ENCODE results near the gene GPR15LG. TPM values are rescaled to one million over a fixed set of nuclear protein-coding genes. Genes with fewer than 3 reads are reported as not detected.

The GPR15LG gene
- total and polyA plus RNA-seq, 2 experiments from 2014 or later = not detected

GRCh38 chr10:84193846-84194423 is 20.3 kb downstream of the GPR15LG start:
- no peaks in the 10 kb centered on the region for H3K9me2 ChIP-seq (ENCODE audit: insufficient read depth)
- H3K4me1 Mint-ChIP-seq = peaks cover 5% of the 10 kb centered on the region
- H3K27ac ChIP-seq (ENCODE audit: low read depth) = no peak overlapping the region
- H3K27me3 Mint-ChIP-seq (ENCODE audit: insufficient read depth, low read depth, poor library complexity) = peaks cover 40% of the 10 kb centered on the region
- no peak for TF ChIP-seq EZH2 (IDR thresholded peaks at IDR 0.05; ENCODE audit: low read depth, unreplicated experiment)
- no peak for TF ChIP-seq ZNF114 (CRISPR knock-in tag; IDR thresholded peaks at IDR 0.05)
- TF ChIP-seq STAT1 (IDR thresholded peaks at IDR 0.05; ENCODE audit: unreplicated experiment) = no peak
- TF ChIP-seq EZH2phosphoT487 (IDR thresholded peaks at IDR 0.05; ENCODE audit: unreplicated experiment) = no peak
- TF ChIP-seq NANOG (IDR thresholded peaks at IDR 0.05; ENCODE audit: borderline replicate concordance) = no peak
- no peak for TF ChIP-seq ZNF331 (CRISPR knock-in tag; IDR thresholded peaks at IDR 0.05; ENCODE audit: low read depth)
- no peak for TF ChIP-seq JUNB (IDR thresholded peaks at IDR 0.05; ENCODE audit: unreplicated experiment)
- TF ChIP-seq POLR2AphosphoS5 (IDR thresholded peaks at IDR 0.05; ENCODE audit: low read depth) = no peak
- TF ChIP-seq, protein P1, sequence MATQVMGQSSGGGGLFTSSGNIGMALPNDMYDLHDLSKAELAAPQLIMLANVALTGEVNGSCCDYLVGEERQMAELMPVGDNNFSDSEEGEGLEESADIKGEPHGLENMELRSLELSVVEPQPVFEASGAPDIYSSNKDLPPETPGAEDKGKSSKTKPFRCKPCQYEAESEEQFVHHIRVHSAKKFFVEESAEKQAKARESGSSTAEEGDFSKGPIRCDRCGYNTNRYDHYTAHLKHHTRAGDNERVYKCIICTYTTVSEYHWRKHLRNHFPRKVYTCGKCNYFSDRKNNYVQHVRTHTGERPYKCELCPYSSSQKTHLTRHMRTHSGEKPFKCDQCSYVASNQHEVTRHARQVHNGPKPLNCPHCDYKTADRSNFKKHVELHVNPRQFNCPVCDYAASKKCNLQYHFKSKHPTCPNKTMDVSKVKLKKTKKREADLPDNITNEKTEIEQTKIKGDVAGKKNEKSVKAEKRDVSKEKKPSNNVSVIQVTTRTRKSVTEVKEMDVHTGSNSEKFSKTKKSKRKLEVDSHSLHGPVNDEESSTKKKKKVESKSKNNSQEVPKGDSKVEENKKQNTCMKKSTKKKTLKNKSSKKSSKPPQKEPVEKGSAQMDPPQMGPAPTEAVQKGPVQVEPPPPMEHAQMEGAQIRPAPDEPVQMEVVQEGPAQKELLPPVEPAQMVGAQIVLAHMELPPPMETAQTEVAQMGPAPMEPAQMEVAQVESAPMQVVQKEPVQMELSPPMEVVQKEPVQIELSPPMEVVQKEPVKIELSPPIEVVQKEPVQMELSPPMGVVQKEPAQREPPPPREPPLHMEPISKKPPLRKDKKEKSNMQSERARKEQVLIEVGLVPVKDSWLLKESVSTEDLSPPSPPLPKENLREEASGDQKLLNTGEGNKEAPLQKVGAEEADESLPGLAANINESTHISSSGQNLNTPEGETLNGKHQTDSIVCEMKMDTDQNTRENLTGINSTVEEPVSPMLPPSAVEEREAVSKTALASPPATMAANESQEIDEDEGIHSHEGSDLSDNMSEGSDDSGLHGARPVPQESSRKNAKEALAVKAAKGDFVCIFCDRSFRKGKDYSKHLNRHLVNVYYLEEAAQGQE (IDR thresholded peaks at IDR 0.05; ENCODE audit: unreplicated experiment) = no peak
- TF ChIP-seq, protein P2, sequence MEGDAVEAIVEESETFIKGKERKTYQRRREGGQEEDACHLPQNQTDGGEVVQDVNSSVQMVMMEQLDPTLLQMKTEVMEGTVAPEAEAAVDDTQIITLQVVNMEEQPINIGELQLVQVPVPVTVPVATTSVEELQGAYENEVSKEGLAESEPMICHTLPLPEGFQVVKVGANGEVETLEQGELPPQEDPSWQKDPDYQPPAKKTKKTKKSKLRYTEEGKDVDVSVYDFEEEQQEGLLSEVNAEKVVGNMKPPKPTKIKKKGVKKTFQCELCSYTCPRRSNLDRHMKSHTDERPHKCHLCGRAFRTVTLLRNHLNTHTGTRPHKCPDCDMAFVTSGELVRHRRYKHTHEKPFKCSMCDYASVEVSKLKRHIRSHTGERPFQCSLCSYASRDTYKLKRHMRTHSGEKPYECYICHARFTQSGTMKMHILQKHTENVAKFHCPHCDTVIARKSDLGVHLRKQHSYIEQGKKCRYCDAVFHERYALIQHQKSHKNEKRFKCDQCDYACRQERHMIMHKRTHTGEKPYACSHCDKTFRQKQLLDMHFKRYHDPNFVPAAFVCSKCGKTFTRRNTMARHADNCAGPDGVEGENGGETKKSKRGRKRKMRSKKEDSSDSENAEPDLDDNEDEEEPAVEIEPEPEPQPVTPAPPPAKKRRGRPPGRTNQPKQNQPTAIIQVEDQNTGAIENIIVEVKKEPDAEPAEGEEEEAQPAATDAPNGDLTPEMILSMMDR (conservative IDR thresholded peaks at IDR 0.05; ENCODE audit: low read depth in 2 of 2) = no peak
- TF ChIP-seq, protein P3, sequence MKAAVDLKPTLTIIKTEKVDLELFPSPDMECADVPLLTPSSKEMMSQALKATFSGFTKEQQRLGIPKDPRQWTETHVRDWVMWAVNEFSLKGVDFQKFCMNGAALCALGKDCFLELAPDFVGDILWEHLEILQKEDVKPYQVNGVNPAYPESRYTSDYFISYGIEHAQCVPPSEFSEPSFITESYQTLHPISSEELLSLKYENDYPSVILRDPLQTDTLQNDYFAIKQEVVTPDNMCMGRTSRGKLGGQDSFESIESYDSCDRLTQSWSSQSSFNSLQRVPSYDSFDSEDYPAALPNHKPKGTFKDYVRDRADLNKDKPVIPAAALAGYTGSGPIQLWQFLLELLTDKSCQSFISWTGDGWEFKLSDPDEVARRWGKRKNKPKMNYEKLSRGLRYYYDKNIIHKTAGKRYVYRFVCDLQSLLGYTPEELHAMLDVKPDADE (IDR thresholded peaks at IDR 0.05) = no peak
- TF ChIP-seq ZNF462 (CRISPR knock-in tag; IDR thresholded peaks at IDR 0.05) = no peak
- TF ChIP-seq CREB1 (CRISPR knock-in tag; IDR thresholded peaks at IDR 0.05; ENCODE audit: low read depth) = no peak
- no peaks in the 10 kb centered on the region for H3K36me3 ChIP-seq (ENCODE audit: insufficient read depth)
- no peaks in the 10 kb centered on the region for H3K79me2 ChIP-seq (replicated peaks; ENCODE audit: insufficient read depth)
- H4K20me1 ChIP-seq (replicated peaks; ENCODE audit: insufficient read depth) = no peaks in the 10 kb centered on the region
- DNase-seq (ENCODE audit: low spot score) = no peak
- H3K27me3 ChIP-seq (ENCODE audit: insufficient read depth) = peaks cover 40% of the 10 kb centered on the region
- H3K27ac Mint-ChIP-seq = no peak overlapping the region
- H2AFZ ChIP-seq = peak overlapping the region; percentile 98
- H3F3A ChIP-seq (replicated peaks; ENCODE audit: low read depth) = no peaks in the 10 kb centered on the region
- no peak; the same call in 2 of the 3 replicates for ATAC-seq
- peaks cover 3% of the 10 kb centered on the region; the same call in 1 of the 2 replicates for H3K4me1 ChIP-seq (ENCODE audit: insufficient read depth)
- H3K36me3 Mint-ChIP-seq (ENCODE audit: low read depth) = no peaks in the 10 kb centered on the region
- peak overlapping the region; percentile 94 for H3K4me2 ChIP-seq
- peak overlapping the region; percentile 72 for H3K4me3 Mint-ChIP-seq
- no peaks in the 10 kb centered on the region for H3K9me3 Mint-ChIP-seq
- H3K4me3 ChIP-seq = peak overlapping the region; percentile 78
